SH-SY5Y (cell line): ENCODE results near the gene PIP4K2A.

Source experiments
- GATA2 ChIP-seq: IDR thresholded peaks from 2 replicates; pipeline ENCODE4 v1.6.1; 2011; ENCODE audit warnings: mild to moderate bottlenecking, low read depth, low read length
- GATA3 ChIP-seq: IDR thresholded peaks from 2 replicates; pipeline ENCODE4 v1.6.1; 2011; ENCODE audit warnings: low read depth, mild to moderate bottlenecking, low read length, moderate library complexity

The PIP4K2A gene

GRCh38 chr10:22708772-22709171 is 5.6 kb downstream of the PIP4K2A start:
- TF ChIP-seq GATA2 (no peak), GATA3 (no peak)

DNA sequence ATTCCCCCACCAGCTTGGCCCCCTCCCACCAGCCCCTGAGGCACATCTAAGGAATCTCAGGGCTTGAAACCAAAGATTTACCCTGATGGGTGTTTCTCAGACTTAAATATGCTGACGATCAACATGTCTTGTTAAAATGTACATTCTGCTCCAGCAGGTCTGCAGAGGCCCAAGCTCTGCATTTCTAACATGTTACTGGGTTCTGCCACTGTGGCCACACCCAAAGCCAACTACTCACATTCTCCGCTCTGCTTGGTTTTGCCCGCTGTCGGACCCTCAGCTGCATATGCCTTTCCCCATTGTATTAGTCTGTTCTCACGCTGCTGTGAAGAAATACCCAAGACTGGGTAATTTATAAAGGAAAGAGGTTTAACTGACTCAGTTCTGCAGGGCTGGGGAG is 8.9 kb downstream of the PIP4K2A start:
- TF ChIP-seq GATA3 (no peak), GATA2 (no peak)

- TF ChIP-seq GATA2 (no peak), GATA3 (no peak)
Measured at GRCh38 chr10:22704942-22705341, 9.4 kb downstream of the PIP4K2A start.

DNA sequence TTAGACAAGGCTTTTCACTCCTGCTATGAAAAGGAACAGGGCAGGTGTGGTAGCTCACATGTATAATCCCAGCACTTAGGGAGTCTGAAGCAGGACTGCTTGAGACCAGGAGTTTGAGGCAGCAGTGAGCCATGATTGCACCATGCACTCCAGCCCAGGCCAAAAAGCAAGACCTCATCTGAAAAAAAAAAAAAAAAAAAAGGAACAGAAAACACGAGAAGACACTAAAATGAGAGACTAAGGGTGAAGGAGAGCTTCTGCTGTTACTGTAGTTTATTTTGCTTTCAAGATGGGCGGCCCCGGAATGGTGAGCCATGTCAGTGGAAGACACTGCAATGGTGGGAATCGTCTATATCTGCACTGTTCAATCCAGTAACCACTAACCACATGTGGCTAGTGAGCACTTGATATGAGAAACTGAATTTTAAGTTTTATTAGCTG is 9.9 kb downstream of the PIP4K2A start:
- TF ChIP-seq GATA2 (no peak), GATA3 (no peak)

DNA sequence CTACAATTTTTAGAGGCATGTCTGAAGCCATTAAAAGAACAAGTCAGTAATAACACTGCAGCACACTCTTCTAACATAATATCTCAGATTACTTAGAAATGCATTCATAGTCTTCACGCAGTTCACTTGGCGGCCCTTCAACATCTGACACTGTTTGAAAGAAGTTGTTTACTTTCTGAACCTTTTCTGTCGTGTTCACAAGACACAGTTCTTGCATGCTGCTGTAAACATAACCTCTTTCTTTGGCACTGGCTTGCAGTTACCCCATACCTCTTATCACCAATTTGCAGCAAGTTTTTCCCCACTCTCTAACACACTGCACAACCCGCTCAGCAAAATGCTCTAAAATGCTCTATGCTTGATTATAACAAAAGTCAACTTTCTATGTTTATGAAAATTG is 12.0 kb downstream of the PIP4K2A start:
- TF ChIP-seq GATA2: no peak
- TF ChIP-seq GATA3: no peak

DNA sequence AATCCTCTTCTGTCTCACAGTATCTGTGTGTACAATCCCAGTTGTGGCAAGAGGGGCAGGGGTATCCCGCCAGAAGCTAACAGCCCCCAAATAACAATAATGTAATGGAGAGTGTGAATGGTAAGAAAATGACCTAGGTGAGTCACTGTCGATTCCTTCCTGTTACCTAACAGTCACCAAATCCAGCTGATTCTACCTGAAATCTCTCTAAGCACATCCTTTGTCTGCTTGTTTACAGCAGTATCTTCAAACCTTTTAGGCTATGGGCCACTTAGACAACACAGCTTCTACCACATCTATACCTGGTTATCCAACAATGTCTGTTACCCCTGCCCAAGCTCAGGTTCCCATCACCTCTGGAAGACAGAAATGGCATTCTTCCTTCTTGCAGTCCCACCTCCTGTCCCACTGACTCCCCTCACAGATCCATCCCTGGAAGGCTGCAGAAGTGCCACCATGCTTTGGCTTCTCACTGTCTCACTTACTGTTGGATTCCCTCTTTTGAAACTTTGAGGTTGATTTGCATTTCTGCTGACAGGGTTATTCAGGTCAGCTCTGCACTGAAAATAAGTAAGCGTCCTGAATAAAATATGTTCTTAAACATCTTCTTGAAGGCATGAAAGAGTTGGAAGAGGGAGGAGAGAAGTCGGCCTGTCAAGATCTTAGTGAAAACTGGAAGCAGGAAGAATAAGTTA is 13.1 kb downstream of the PIP4K2A start:
- TF ChIP-seq GATA2 (no peak), GATA3 (no peak)

DNA sequence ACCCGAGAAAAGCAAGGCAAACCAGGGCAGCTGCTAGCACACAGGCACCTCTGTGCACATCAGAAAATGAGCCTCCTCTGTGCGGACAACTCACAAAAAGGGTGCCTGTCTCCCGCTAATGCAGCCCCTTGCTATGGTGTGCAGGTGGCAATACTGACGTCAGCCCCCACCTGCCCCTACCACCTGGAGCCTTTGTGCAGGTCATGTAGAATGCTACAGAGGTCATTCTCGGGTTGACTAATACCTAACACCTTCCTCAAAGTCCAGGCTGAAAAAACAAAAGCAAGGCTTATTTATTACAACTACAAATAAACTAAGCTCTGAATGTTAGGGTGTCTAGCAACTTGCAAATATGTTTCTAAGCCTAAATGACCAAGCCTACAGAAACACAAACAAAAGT is 13.9 kb downstream of the PIP4K2A start:
- TF ChIP-seq GATA3: no peak
- TF ChIP-seq GATA2: no peak

- TF ChIP-seq GATA2: no peak
- no peak for TF ChIP-seq GATA3
Measured at GRCh38 chr10:22699976-22700375, 14.4 kb downstream of the PIP4K2A start.

GRCh38 chr10:22698941-22699440 is 15.4 kb downstream of the PIP4K2A start:
- TF ChIP-seq GATA2 (no peak), GATA3 (no peak)

DNA sequence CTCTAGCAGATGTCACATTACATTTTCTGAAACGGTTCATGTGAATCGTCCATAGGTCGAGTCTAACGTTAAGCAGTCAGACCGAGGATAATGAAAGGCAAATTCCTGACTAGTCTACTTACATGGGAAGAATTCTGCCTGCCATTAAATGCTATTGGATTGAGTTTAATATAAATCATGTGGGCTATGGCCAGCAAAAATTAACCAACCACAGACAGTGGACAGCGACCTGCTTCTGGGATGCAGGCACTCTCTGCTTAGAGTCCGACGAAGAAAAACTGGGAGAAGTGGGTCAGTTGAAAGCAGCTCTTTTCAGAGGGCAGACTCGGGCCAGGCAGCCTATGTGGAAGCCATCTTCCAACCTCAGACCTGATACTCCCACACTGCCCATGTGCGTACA is 16.6 kb downstream of the PIP4K2A start:
- TF ChIP-seq GATA3 (no peak), GATA2 (no peak)

DNA sequence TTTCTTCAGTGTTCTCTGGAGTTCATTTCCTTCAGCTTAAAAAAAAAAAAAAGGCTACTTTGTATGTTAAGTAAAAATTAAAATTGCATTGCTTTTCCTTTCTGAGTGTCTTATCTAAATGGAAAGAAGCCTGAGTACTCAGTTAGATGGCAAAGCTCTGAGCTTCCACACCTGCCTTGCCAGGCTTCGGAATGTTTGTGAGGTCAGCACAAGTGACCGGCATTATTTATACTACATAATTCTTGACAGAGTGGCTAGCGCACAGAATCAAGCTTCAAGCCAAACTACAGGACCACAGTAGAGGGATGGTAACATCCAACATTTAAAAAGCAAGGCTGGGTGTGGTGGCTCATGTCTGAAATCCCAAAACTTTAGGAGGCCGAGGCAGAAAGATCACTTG is 17.3 kb downstream of the PIP4K2A start:
- TF ChIP-seq GATA3: no peak
- no peak for TF ChIP-seq GATA2

DNA sequence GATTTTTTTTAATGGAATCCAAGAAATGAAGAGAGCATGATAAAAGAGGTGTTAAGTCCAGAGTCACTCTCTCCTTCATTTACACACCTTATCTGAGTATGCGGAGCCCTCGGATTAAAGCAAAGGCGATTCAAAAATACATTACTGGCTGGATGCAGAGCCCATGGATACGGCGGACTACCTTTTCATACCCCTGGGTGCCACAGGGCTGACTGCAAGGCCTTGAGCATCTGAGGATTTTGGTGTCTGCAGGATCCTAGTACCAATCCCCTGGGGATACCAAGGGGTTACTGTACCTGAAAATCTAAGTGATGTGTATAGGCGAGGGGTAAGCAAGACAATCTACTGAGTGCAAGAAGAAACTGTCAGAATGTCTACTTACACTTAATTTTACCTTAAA is 20.5 kb downstream of the PIP4K2A start:
- TF ChIP-seq GATA3: no peak
- no peak for TF ChIP-seq GATA2

DNA sequence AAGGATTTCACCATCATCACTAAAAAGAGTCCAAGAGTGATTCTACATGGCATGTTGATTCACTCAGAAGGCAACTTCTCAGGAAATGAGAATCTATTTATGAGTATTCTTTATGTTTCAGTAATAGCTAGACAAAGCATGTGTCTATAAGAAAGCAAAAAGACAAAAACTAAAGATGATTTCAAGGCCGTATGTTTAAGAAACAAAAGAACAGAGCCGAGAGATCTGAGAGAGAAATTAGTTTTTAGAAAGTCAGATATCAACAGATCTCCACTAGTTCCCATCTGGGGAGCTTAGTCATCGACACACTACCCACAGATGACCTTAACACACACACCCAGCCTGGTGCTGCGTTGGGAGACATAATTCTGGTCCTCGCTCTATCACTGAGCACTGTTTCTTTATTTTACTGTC is 21.0 kb downstream of the PIP4K2A start:
- no peak for TF ChIP-seq GATA2

- TF ChIP-seq GATA2 (no peak), GATA3 (no peak)
Measured at GRCh38 chr10:22690614-22691431, 23.6 kb downstream of the PIP4K2A start.

GRCh38 chr10:22690158-22690557 is 24.2 kb downstream of the PIP4K2A start:
- no peak for TF ChIP-seq GATA3
- no peak for TF ChIP-seq GATA2
